Astrocyte of the hippocampus (primary cell): ENCODE measurements around the gene ERCC2.
"Not testable (repeated sequence)": the region's sequence is repeated elsewhere in the genome, so short reads cannot be mapped to it uniquely, and the experiment has no call there.

Experiments used
- DNase-seq: peaks from one replicate; pipeline ENCODE4 v3.0.0; 2011; ENCODE audit warnings: low read depth, low spot score

ERCC2 gene

DNA sequence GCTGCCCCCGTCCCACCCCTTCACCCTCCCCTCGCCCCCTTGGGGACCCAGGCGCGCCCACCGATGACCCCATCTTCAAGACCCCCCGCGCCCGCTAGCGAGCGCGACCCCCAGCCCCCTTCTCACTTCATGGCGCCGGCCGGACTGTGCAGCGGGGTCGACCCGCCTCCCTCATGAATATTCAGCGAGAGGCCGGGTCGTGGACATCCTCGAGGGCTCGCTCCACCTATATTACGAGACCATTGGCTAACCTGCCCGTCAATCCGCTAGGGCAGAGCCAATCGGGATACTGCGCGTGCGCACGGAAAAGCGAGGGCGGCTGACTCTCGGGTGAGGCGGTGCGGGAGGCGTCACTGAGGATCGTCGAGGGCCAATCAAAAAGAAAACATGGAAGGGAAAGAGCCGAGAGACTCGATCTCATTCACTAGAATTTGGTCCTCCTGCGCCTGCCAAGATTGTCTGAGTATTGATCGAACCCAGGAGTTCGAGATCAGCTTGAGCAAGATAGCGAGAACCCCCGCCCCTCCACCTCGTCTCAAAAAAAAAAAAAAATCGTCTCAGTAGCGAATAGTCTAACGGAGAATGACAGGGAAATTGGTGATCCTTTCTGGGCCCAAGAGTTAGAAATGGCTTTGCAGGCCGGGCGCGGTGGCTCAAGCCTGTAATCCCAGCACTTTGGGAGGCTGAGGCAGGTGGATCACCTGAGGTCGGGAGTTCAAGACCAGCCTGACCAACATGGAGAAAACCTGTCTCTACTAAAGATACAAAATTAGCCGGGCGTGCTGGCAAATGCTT is at the start of gene ERCC2:
ERCC2 (minus strand) TSS at position 164 of the 795 bp plus-strand sequence; CDS start at position 131, 33 bp downstream.
- DNase-seq, result peak; percentile 100

- DNase-seq, result no peak
These were observed 49.5 kb upstream of the ERCC2 start for GRCh38 chr19:45419895-45420294.

DNA sequence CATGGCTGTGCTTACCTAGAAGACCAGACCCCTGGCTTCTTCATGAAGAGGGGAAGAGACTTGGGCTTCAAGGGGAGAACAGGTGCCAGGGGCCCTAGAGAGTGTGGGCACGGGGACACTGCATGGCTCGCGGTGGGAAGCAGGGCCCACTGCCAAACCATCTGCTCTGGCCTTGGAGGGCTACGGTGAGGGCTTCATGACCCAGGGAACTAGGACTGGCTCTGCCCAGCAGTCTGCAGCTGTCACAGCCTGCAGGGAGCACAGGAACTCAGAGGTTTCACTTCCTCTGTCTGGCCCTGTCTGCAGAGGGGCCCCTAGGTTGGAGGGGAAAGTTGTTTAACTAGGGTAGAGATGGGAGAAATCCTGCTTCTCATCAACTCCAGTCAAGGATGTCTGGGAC is 49.0 kb upstream of the ERCC2 start:
- DNase-seq, result no peak

- DNase-seq, result no peak
These were observed 48.4 kb upstream of the ERCC2 start for GRCh38 chr19:45418802-45419201.

- no peak for DNase-seq
These were observed 46.8 kb upstream of the ERCC2 start for GRCh38 chr19:45417151-45417550.

GRCh38 chr19:45414468-45414867 is 44.1 kb upstream of the ERCC2 start:
- DNase-seq, result no peak

GRCh38 chr19:45413497-45413896 is 43.1 kb upstream of the ERCC2 start:
- DNase-seq, result no peak

DNA sequence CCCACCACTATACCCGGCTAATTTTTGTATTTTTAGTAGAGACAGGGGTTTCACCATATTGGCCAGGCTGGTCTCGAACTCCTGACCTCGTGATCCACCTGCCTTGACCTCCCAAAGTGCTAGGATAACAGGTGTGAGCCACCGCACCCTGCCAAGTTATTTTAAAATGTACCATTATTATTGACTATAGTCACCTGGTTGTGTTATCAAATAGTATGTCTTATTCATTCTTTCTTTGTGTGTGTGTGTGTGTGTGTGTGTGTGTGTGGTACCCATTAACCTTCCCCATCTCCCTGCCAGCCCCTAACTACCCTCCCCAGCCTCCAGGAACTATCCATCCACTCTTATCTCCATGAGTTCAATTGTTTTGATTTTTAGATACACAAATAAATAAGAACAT is 40.0 kb upstream of the ERCC2 start:
- DNase-seq, result not testable (repeated sequence)

- DNase-seq, result no peak
These were observed 39.2 kb upstream of the ERCC2 start for GRCh38 chr19:45409557-45409920.

DNA sequence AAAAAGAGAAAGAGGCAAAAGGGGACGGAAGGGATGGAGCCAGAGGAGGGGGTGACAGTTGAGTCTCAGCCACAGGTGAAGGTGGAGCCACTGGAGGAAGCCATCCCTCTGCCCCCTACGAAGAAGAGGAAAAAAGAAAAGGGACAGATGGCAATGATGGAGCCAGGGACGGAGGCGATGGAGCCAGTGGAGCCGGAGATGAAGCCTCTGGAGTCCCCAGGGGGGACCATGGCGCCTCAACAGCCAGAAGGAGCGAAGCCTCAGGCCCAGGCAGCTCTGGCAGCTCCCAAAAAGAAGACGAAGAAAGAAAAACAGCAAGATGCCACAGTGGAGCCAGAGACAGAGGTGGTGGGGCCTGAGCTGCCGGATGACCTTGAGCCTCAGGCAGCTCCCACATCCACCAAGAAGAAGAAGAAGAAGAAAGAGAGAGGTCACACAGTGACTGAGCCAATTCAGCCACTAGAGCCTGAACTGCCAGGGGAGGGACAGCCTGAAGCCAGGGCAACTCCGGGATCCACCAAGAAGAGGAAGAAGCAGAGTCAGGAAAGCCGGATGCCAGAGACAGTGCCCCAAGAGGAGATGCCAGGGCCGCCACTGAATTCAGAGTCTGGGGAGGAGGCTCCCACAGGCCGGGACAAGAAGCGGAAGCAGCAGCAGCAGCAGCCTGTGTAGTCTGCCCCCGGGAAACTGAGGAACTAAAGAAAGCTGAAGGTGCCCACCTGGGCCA is 38.6 kb upstream of the ERCC2 start:
- no peak for DNase-seq

DNA sequence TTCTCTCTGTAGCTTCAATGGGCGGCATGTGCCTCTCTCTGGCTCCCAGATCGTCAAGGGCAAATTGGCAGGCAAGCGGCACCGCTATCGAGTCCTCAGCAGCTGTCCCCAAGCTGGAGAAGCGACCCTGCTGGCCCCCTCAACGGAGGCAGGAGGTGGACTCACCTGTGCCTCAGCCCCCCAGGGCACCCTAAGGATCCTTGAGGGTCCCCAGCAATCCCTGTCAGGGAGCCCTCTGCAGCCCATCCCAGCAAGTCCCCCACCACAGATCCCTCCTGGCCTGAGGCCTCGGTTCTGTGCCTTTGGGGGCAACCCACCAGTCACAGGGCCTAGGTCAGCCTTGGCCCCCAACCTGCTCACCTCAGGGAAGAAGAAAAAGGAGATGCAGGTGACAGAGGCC is 37.7 kb upstream of the ERCC2 start:
- no peak for DNase-seq

DNA sequence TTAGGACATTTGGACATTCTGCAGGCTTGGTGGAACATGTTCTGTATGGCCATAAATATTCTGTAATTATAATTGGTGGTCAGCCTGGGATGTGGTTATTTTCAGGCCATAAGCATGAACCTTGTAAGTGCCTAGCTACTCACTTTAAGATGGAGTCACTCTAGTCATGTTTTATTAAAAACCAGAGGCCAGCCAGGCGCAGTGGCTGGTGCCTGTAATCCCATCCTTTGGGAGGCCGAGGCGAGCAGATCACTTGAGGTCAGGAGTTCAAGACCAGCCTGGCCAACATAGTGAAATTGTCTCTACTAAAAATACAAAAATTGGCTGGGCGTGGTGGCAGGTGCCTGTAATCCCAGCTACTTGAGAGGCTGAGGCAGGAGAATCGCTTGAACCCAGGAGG is 37.2 kb upstream of the ERCC2 start:
- not testable (repeated sequence) for DNase-seq

DNA sequence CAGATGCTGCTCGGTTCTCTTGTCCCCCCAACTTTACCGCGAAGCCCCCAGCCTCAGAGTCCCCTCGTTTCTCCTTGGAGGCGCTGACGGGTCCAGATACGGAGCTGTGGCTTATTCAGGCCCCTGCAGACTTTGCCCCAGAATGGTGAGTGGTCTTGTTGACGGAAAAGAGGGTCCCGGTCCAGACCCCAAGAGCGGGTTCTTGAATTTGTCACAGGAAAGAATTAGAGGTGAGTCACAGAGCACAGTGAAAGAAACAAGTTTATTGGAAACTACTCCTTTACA is 36.7 kb upstream of the ERCC2 start:
- DNase-seq, result no peak

DNA sequence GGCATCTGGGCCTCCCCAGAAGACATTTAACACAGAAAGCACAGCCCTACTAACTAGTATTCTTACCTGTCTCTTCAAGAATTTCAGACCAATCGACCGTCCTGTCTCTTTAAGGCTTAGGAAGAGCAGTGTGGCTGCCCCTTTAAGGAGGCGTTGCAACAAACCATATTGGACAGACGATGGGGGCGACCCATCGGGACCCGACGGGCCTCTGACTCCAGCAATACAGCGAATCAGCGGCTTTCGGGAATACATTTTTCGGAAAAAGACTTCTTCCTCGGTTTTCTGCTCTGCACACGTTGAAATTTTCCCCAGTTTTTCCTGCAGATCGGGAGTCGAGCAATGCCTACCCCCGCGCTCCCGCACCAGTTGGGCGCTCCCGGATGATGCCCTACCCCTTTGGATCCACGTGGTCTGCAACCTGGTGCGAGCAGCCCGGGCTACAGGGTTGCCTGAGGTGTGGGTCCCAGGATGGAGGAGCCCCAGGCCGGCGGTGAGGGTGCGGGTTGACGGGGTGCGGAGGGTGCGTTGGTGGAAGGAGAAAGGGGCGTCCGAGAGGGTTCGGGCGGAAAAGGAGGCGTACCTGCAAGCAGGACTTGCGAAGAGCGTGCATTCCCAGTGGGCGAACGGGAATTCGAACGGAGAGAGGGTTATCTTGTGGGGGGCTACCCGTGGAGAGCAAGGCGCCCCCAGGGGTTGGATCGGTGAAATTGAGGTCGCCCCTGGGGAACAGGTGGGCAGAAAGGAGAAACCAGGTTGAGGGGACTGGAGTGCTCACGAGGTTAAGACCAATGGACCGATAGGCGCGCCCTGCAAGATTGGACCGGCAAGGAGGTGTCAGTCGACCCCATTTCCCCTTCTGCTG is 36.1 kb upstream of the ERCC2 start, which contains the start of gene POLR1G:
POLR1G (plus strand) TSS at position 419 of the 865 bp plus-strand sequence; CDS start at position 472, 53 bp downstream.
- peak; percentile 88 for DNase-seq

DNA sequence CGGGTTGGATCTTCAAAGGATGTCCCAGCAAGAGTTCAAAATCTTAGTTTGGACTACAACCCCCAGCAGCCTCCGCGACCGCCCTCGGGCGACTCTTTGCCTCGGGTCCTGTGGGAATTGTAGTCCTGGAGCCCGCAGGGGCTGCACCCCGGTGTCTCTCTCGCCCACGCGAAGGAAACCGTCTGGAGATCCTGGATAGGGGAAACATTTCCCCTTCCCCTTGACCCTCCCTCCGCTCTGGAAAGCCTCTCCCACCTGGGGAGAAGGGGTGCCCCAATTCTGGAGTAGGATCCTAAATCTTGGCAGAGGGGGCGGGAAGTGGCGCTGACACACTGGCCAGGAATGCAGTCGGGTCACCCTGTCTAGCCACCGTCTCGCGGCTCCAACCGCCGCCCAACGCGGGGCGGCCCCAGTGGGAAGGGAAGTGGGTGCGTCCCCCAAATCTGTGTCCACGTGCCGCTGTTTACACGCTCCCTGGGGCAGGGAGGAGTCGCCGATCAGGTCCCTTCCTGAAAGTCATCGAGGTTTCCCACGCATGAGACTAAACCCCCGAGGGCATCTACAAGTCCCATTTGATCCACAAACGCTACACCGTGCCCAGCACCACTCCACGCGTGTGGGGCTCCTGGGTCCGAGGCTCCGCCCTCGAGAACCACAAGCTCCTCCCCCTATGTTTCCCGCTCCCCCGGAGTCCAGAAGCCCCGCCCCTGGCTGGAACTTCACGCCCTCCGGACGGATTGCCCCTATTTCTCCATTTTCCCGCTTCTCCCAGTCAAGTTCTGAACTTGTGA is 35.3 kb upstream of the ERCC2 start:
- peak; percentile 92 for DNase-seq

DNA sequence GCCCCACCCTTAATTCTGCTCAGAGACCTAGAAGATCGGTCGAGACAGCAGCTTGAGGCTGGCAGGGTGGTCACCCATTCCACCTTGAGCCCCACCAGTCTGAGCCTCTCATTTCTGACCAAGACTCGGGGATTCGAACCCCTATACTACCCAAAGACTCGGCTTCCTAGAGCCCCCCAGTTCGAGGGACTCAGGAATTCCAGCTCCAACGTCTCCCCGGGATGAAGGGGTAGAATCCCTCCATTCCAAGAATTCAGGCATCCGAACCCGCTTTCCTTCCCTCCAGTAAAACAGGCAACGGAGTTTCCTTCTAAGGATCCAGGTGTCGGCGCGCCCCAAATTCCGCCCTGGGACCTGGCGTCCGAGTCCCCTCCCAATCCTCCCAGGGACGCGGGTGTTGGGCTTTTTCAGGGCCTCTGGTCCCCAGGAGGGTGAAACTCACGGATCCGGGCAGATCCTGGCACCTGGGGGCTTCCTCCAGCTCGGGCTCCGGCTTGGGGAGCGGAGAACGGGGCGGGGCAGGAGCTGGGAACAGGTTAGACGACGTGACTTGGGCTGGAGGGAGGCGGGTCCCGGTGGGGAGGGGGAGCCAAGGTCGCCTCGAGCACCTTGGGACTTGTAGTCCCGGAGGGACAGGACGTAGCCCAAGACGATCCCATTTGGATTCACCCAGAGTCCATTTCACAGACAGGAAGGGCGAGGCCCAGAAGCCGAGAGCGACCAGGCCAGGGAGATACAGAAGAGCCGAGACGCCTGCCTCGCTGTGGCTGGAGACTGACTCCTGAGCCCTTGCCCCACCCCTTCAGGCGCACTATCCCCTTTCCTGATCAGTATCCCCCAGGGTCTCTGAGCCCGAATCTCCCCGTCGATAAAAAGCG is 34.4 kb upstream of the ERCC2 start, which contains the start of gene PPP1R13L:
PPP1R13L (minus strand) TSS at position 513 of the 878 bp plus-strand sequence. CDS start 6,751 bp downstream, outside the sequence.
- DNase-seq, result peak; percentile 86

DNA sequence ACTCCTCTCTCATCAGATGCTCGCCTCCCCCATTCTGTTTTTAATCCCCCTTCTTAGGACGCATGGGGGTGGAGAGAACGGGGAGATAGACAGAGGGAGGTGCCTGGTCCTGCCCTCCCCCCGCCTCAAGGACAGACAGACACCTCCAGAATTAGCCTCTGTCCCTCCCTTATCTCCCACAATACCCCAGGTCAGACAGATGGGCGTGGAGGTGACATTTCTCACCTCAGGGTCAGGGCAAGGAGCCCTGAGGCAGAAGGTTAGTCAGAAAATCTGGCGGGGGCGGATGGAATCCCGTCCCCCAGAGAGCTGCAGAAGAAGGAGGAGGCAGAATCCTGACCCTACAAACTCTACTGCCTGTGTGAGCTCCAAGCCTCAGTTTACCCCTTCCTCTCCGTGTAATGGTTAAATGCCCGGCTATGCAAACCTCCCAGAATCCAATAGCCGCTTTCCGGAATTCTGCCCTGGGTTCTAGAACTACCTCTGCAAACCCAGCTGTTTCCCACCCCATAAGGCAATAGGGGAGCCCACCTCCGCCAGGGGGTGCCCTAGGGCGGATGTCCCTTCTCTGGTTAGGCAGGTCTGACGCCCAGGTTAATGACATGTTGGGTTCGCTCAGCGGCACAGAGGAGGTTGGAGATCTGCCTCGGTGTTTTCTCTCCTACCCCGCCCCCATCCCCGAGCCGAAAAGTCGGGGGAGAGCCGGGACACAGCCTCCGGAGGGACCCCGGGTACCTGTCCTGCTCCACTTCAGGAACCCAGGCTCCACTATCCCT is 33.6 kb upstream of the ERCC2 start:
- peak; percentile 52 for DNase-seq

GRCh38 chr19:45403272-45403671 is 32.9 kb upstream of the ERCC2 start:
- DNase-seq, result no peak

- DNase-seq, result peak; percentile 70
These were observed 32.1 kb upstream of the ERCC2 start for GRCh38 chr19:45402298-45403061.
